Activated CD4-positive, alpha-beta T cell treated with anti-CD3 and anti-CD28 coated beads, Interleukin-2, amount 50 U/mL, for 1 hour (primary cell): Measurements from ENCODE around the gene ALG6.
"Not testable (repeated sequence)": the region's sequence is repeated elsewhere in the genome, so short reads cannot be mapped to it uniquely, and the experiment has no call there.

Experiments used
- DNase-seq: peaks from one replicate; pipeline ENCODE4 v3.0.0-alpha.2; 2020

The ALG6 gene

DNA sequence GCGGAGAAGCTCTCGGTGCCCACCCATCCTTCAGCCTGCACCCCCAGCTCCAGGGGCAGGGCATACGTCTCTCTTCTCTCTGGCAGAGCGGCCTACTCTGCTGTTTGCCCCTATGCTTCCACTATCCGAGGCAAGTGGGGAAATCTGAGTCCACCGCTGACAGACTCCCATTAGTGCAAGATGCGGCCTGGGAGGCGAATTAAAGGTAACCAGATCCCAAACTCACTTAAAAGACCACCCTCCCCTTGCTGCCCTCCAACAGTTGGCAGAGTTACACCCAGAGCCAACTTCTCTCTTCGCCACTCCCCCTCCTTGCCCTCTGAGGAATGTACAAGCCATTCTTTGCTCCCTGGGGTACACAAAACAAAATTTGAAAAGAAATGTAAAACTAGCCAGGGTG lies 38.6 kb upstream of the ALG6 start:
- DNase-seq = no peak

- no peak for DNase-seq
Measured at GRCh38 chr1:63329621-63330330, 37.7 kb upstream of the ALG6 start.

DNA sequence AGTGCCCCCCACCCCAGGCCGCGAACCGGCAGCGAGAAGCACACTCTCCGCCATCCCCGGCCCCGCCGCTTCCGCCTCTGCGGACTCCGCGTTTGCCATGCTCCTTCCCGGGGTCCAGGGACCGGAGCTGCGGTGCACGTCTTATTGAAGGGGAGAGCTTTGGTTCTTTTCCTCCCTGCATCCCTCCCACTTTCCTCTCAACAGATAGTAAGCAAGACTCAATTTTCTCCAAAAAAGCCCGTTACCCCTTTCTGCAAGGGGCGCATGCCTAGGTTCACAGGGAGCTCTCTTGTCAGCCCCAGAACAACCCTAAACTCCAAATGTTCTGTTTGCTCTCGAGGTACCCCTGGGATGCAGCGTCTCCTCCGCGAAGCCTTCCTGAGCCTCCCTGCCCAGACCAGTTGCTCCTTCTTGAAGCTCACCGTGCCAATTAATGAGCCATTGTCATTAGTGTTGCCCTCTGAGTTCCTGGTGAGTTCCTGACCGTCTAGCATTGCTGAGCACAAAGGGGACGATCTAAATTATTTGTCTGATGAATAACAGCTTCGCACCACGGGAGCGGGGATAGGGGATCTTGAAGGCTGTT lies 37.0 kb upstream of the ALG6 start:
- DNase-seq = no peak

DNA sequence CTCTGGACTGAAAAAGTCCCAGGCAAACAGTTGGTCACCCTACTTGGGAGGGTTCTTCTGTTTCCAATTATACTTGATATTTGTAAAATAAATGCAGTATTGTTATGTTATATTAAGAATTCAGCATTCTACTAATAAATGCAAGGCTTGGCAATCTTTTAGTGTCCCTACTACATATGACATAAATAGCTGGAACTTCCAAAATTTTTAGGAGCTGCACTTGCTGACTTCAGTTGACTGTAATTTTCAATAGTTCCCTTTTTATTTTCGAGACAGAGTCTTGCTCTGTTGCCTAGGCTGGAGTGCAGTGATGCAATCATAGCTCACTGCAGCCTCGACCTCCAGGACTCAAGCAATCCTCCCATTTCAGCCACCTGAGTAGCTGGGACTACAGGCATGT lies 25.0 kb upstream of the ALG6 start:
- no peak for DNase-seq

GRCh38 chr1:63343922-63344321 lies 23.5 kb upstream of the ALG6 start:
- DNase-seq = no peak

GRCh38 chr1:63350320-63350719 lies 17.1 kb upstream of the ALG6 start:
- DNase-seq = no peak

- no peak for DNase-seq
Measured at GRCh38 chr1:63352736-63353135, 14.7 kb upstream of the ALG6 start.

DNA sequence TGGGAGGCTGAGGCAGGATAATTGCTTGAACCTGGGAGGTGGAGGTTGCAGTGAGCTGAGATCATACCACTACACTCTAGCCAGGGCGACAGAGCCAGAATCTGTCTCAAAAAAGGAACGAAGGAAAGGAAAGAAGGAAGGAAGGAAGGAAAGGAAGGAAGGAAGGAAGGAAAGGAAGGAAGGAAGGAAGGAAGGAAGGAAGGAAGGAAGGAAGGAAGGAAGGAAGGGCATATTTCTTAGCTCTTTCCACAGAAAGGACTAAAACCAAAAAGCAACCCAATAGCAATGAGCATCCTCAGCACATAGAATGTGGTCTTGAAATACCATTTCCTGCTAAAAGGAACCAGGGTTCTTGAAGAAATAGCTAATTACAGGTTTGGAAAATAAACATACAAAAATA lies 11.2 kb upstream of the ALG6 start:
- DNase-seq = not testable (repeated sequence)

DNA sequence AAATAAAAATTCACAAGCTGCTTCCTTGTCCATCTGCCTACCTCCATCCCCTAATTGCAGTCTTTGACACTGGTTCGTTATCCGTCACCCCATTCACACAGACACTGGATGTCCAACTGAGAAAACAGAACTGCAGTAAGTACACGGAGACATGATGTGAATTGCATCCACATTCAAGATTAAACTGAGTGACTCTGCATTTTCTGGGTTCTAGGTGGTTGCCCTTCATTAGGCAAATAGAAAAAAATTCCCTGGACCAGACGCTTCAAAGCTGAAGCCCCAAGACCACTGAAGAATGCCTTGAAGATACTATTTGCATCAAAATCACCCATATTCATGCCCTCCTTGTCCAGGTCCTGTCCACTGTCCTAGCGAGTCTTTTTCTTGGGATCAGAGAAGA lies 7.9 kb upstream of the ALG6 start:
- no peak for DNase-seq

GRCh38 chr1:63362073-63362472 lies 5.4 kb upstream of the ALG6 start:
- no peak for DNase-seq

- DNase-seq = no peak
Measured at GRCh38 chr1:63362578-63362977, 4.8 kb upstream of the ALG6 start.

DNA sequence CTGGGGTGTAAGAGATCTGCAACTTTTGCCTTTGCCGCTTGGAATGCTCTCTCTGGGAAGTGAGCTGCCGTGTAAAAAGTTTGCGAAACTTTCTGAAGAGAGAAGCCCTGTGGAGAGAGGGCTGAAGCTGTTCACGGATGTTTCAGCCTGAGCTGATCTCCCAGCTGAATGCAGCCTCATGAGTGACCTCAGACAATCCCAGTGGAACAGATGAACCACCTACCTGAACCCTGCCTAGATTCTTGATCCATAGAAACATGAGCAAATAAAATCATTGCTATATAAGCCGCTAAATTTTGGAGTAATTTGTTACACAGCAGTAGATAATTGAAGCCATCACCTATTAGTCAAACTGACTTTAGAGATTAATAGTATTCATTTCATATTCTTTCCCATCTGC lies 4.4 kb upstream of the ALG6 start:
- DNase-seq = no peak

GRCh38 chr1:63366908-63367214 lies 566 bp upstream of the ALG6 start:
- no peak for DNase-seq

GRCh38 chr1:63368131-63368530 lies 704 bp downstream of the ALG6 start:
- DNase-seq = no peak

- DNase-seq = no peak
Measured at GRCh38 chr1:63379583-63379982, 12.2 kb downstream of the ALG6 start.

DNA sequence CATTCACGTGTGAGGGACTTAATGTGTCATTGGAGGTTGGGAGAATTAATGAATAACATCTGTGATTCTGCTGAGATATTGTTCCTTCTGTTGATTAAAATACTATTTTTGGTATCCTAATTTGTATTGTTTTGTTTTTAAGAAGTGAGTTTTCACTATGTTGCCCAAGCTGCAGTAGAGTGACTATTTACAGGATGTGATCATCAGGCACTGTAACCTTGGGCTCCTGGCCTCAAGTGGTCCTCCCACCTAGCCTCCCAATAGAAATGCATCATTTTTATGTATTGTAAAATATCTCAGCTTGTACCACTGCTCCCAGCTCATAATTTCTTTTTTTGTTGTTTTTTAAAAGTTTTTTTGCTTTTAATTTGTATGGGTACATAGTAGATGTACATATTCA lies 14.3 kb downstream of the ALG6 start:
- no peak for DNase-seq

GRCh38 chr1:63401945-63402344 lies 34.5 kb downstream of the ALG6 start:
- no peak for DNase-seq

- DNase-seq = no peak
Measured at GRCh38 chr1:63403386-63403785, 36.0 kb downstream of the ALG6 start.

- DNase-seq = no peak
Measured at GRCh38 chr1:63405021-63405420, 37.6 kb downstream of the ALG6 start.

- no peak for DNase-seq
Measured at GRCh38 chr1:63405987-63406386, 38.6 kb downstream of the ALG6 start.

DNA sequence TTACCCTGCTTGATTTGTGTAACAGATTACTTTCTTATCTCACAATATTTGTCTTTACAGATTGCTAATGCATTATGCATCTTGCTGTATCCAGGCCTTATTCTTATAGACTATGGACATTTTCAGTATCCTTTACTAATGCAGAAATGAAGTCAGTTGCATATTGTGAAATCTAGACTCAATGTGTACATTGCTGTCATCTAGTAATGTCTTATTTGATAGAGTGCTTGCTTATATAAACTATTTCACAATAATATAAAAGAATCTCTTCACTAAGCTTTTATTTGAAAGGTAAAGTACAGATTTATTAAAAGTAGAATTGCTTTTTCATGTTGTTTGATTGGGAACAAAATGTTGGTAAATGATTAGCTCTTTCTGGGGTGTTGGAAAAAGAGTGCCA lies 39.6 kb downstream of the ALG6 start:
- DNase-seq = no peak

DNA sequence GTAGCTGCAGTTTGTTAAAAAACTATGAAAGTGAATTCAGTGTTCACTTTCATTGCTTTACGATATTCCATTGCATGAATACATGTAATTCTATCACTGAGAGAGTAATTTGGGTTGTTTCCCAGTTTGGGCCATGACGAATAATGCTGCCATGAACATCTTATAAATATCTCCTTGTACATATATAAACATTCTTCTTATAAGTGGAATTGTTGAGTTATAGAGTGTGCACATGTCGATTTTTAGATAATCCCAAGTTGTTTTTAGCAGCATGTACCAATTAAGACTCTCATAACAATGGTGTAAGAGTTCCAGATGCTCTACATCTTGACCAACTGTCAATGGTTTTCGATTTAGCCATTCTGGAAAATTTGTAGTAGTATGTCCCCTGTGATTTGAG lies 40.9 kb downstream of the ALG6 start:
- no peak for DNase-seq

DNA sequence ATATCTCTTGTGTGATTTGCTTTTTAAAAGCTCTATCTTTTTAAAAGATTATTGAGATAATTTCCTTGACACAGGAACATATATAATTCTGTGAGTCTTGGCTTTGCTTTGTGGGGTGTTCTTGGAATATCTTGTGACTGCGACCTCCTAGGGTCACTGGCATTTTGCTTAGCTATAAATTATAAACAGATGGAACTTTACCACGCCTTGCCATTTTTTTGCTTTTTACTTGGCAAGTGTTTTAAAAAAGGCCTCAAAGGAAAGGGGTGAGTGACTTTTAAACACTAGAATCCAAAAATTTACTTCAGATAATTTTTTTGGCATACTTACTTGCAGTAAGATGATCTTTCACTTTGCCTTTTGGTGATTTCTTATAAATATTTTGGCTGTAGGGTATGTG lies 43.6 kb downstream of the ALG6 start:
- no peak for DNase-seq

- no peak for DNase-seq
Measured at GRCh38 chr1:63413394-63413793, 46.0 kb downstream of the ALG6 start.

DNA sequence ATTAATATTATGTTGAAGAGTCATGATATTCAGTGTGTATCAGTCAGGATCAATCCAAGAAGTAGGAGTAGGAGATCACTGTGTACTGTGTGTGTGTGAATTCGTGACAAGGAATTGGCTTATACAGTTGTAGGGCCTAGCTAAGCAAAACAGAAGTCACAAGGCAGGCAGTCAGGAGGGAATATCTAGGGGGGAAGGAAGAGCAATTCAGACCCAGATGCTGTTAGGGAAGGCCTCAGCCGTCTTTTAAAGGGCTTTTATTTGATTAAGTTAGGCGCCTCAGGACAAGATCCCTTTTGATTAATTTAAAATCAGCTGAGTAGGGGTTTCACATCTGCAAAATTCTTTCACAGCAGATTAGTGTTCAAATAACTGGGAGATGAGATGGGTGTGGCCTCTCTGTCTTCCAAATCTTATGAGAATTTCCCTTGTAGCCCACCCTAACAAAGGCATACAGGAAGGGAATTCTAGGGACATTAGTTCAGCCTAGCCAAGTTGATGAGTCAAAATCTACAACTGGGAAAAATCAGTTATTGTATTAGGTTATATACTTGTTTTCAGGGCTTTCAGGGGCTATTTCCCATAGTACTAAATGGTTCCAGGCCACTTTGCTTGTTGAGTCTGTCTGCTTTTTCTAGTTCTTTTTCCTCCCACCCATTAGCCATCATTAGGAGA lies 47.4 kb downstream of the ALG6 start:
- no peak for DNase-seq
